Tibial artery (tissue), 4 donors: ENCODE data around the gene TMEM18.
A peak's percentile ranks its signal among the peaks of the same experiment; 100 is the strongest.

Source experiments
- DNase-seq, 2 donors: peaks; one replicate each; pipeline ENCODE4 v3.0.0-alpha.2; 2019
- H3K27ac ChIP-seq, 2 donors: fragments of 200-600 bp; sonication (generic) in 1 of 2; 1 replicate in 1 of 2; 2 replicates in 1 of 2; pipeline ENCODE4 v1.5.1; 2018 to 2019; ENCODE audit warnings: mild to moderate bottlenecking in 1 of 2
- H3K27me3 ChIP-seq, 2 donors: fragments of 200-600 bp; sonication (generic) in 1 of 2; one replicate each; pipeline versions ENCODE4 v1.5.1 to v1.6.0; 2016 to 2019
- H3K36me3 ChIP-seq, 3 donors: fragments of 200-600 bp; sonication (generic) in 2 of 3; one replicate each; pipeline ENCODE4 v1.5.1; 2016 to 2019; ENCODE audit warnings: mild to moderate bottlenecking in 2 of 3
- H3K4me1 ChIP-seq, 4 donors: fragments of 200-600 bp; sonication (generic) in 2 of 4; 1 replicate in 3 of 4; 2 replicates in 1 of 4; pipeline ENCODE4 v1.5.1; 2016 to 2019
- H3K4me3 ChIP-seq, 2 donors: fragments of 200-600 bp; sonication (generic) in 1 of 2; 1 replicate in 1 of 2; 2 replicates in 1 of 2; pipeline ENCODE4 v1.5.1; 2018 to 2019; ENCODE audit warnings: mild to moderate bottlenecking in 2 of 2
- H3K9me3 ChIP-seq, 3 donors: fragments of 200-600 bp; sonication (generic) in 1 of 3; one replicate each; pipeline ENCODE4 v1.5.1; 2016 to 2019
- intact Hi-C: fragments of 100-400 bp; cut with DNase I; formaldehyde crosslinking; loops from one replicate; pipeline ENCODE4 v1.15.0; 2023; ENCODE audit warnings: low total_unique reads
- TF ChIP-seq, protein P1 (sequence below), 2 experiments: fragments of 200-600 bp in 1 of 2; fragments of 450-650 bp in 1 of 2; IDR thresholded peaks; one replicate each; pipeline ENCODE4 v1.5.1; 2017 to 2019; ENCODE audit warnings: antibody characterized with exemption in 2 of 2, mild to moderate bottlenecking in 1 of 2, moderate library complexity in 1 of 2

Gene TMEM18

GRCh38 chr2:628651-629050 is 48.6 kb downstream of the TMEM18 start:
- no peak overlapping the region for H3K4me3 ChIP-seq

DNA sequence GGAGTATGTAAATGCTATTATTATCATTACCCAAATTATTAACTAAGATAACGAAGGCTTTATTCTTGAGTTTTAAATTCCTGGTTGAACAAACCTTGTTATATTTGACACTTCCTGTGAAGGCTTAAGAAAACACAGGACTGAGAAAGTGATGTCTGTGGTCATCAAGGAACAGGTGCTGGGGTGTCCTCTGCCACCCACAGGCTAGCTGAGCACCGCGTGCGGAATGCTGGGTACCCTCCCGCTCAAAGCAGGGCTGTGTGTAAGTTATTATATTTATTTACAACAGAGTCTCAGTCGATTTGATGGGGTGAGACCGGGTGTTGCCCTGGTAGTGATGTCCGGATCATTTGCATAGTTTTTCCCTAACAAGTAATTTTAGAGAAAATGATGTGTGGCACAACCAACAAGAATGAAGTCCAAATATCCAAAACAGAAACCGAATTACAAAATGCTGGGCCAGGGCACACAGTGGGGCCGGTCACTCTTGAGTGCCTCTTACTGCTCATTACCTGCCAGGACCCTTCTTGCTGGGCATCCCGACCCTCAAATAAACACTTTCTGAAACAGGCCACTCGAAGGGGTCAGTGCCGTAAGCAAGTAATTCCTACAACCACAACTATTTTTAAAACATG is 49.2 kb downstream of the TMEM18 start:
- no peaks in the 10 kb centered on the region for H3K27me3 ChIP-seq
- no peak for DNase-seq
- no peaks in the 10 kb centered on the region for H3K36me3 ChIP-seq
- TF ChIP-seq, protein P1, sequence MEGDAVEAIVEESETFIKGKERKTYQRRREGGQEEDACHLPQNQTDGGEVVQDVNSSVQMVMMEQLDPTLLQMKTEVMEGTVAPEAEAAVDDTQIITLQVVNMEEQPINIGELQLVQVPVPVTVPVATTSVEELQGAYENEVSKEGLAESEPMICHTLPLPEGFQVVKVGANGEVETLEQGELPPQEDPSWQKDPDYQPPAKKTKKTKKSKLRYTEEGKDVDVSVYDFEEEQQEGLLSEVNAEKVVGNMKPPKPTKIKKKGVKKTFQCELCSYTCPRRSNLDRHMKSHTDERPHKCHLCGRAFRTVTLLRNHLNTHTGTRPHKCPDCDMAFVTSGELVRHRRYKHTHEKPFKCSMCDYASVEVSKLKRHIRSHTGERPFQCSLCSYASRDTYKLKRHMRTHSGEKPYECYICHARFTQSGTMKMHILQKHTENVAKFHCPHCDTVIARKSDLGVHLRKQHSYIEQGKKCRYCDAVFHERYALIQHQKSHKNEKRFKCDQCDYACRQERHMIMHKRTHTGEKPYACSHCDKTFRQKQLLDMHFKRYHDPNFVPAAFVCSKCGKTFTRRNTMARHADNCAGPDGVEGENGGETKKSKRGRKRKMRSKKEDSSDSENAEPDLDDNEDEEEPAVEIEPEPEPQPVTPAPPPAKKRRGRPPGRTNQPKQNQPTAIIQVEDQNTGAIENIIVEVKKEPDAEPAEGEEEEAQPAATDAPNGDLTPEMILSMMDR (IDR thresholded peaks at IDR 0.05): no peak
- H3K27ac ChIP-seq: no peak overlapping the region
- intact Hi-C loops: no loop called here
- no peaks in the 10 kb centered on the region for H3K9me3 ChIP-seq
- no peak overlapping the region for H3K4me3 ChIP-seq
- no peaks in the 10 kb centered on the region for H3K4me1 ChIP-seq

More at GRCh38 chr2:628651-629050, 48.6 kb downstream of the TMEM18 start:
- no peaks in the 10 kb centered on the region for H3K4me1 ChIP-seq
- TF ChIP-seq, protein P1 (IDR thresholded peaks at IDR 0.05): no peak
- peak in 1 of 2 donors; percentile 19 for DNase-seq
- no peaks in the 10 kb centered on the region for H3K27me3 ChIP-seq
- no peaks in the 10 kb centered on the region for H3K9me3 ChIP-seq
- H3K27ac ChIP-seq: no peak overlapping the region
- H3K36me3 ChIP-seq: no peaks in the 10 kb centered on the region
- intact Hi-C loops: no loop called here

- no peak for DNase-seq
- no peaks in the 10 kb centered on the region for H3K9me3 ChIP-seq
- H3K27ac ChIP-seq: no peak overlapping the region
- TF ChIP-seq, protein P1 (IDR thresholded peaks at IDR 0.05): no peak
- H3K4me3 ChIP-seq: no peak overlapping the region
- no peaks in the 10 kb centered on the region for H3K36me3 ChIP-seq
- H3K27me3 ChIP-seq: no peaks in the 10 kb centered on the region
- intact Hi-C loops: no loop called here
- H3K4me1 ChIP-seq: no peaks in the 10 kb centered on the region
Observed at GRCh38 chr2:627340-627709, 49.9 kb downstream of the TMEM18 start.

- no peaks in the 10 kb centered on the region for H3K9me3 ChIP-seq
- no peak overlapping the region for H3K4me3 ChIP-seq
- no peak overlapping the region for H3K27ac ChIP-seq
- no peaks in the 10 kb centered on the region for H3K27me3 ChIP-seq
- no peak for DNase-seq
- H3K36me3 ChIP-seq: no peaks in the 10 kb centered on the region
- TF ChIP-seq, protein P1 (IDR thresholded peaks at IDR 0.05): no peak
- intact Hi-C loops: no loop called here
- H3K4me1 ChIP-seq: no peaks in the 10 kb centered on the region
Observed at GRCh38 chr2:626491-627339, 50.5 kb downstream of the TMEM18 start.

- Histone ChIP-seq H3K27ac (no peak overlapping the region), H3K4me3 (no peak overlapping the region), H3K4me1 (no peaks in the 10 kb centered on the region), H3K9me3 (no peaks in the 10 kb centered on the region), H3K36me3 (no peaks in the 10 kb centered on the region), H3K27me3 (no peaks in the 10 kb centered on the region)
- intact Hi-C loops: no loop called here
- DNase-seq: no peak
- TF ChIP-seq, protein P1 (IDR thresholded peaks at IDR 0.05): no peak
Observed at GRCh38 chr2:625415-626333, 51.5 kb downstream of the TMEM18 start.
